Neural cell (in vitro differentiated cells): Measurements from ENCODE around the gene GDPD5.

Experiments used
- CTCF ChIP-seq: fragments of 450-650 bp; IDR thresholded peaks from 2 replicates; pipeline ENCODE4 v1.5.1; 2014; ENCODE audit warnings: antibody characterized with exemption, mild to moderate bottlenecking, moderate library complexity; ENCODE audit not compliant: poor library complexity, severe bottlenecking
- EP300 ChIP-seq: fragments of 450-650 bp; conservative IDR thresholded peaks from 2 replicates; pipeline ENCODE4 v1.6.1; 2014; ENCODE audit warnings: antibody characterized with exemption, mild to moderate bottlenecking, moderate library complexity; ENCODE audit not compliant: poor library complexity, severe bottlenecking
- RAD21 ChIP-seq: fragments of 450-650 bp; conservative IDR thresholded peaks from 2 replicates; pipeline ENCODE4 v1.6.1; 2014; ENCODE audit warnings: antibody characterized with exemption, mild to moderate bottlenecking, moderate library complexity
- REST ChIP-seq: IDR thresholded peaks from 2 replicates; pipeline ENCODE4 v1.6.1; 2012; ENCODE audit warnings: borderline replicate concordance
- TAF1 ChIP-seq: IDR thresholded peaks from 2 replicates; pipeline ENCODE4 v1.6.1; 2012; ENCODE audit warnings: low read depth

- TF ChIP-seq RAD21, result no peak
- TF ChIP-seq REST, result no peak
- TF ChIP-seq CTCF, result no peak
- no peak for TF ChIP-seq TAF1
- no peak for TF ChIP-seq EP300
These were observed 44.4 kb downstream of the GDPD5 start for GRCh38 chr11:75481223-75481921.
